HepG2 (cell line): ENCODE measurements around the gene DHH. TPM values are rescaled to one million over a fixed set of nuclear protein-coding genes. Genes with fewer than 3 reads are reported as not detected.

Source experiments
- ATAC-seq: fragments of 200-7000 bp; cut with Tn5 transposase; 3 replicates; pipeline ENCODE4 v1.9.1; 2020; ENCODE audit warnings: mild to moderate bottlenecking, moderate library complexity
- BruUV-seq: library from RNA; stranded (reverse); fragments of 400-500 nt; replicated peaks from 2 replicates; lab custom pipeline; 2021; lab: Mats Ljungman, UMichigan
- CTCF ChIA-PET: fragments of 300-600 bp; formaldehyde crosslinking; extraction: SDS; loops from one replicate; lab custom pipeline; 2021; ENCODE audit warnings: low total read pairs, inconsistent platforms, low intra/inter-chr PET ratio; lab: Yijun Ruan, JAX
- POLR2A ChIA-PET: fragments of 350-600 bp; sonication (Branson Sonifier 250); formaldehyde crosslinking; loops from one replicate; lab custom pipeline; 2020; ENCODE audit warnings: antibody characterized with exemption, inconsistent platforms; lab: Yijun Ruan, JAX
- DNase-seq: peaks from one replicate; pipeline ENCODE4 v3.0.0-alpha.2; 2015; ENCODE audit warnings: low spot score
- FAIRE-seq: peaks from 3 replicates; lab custom pipeline; 2011; peaks lifted over from hg19 to GRCh38; lab: Jason Lieb, UNC
- H2AFZ ChIP-seq: one replicate; pipeline ENCODE4 v1.6.1; 2011; ENCODE audit warnings: low read length, inconsistent platforms
- H3K27ac ChIP-seq: fragments of 300-600 bp; 3 replicates; pipeline ENCODE4 v1.8.0; 2011; ENCODE audit warnings: mixed run types, mild to moderate bottlenecking, mixed read lengths, low read length, inconsistent platforms; ENCODE audit not compliant: insufficient read depth; ENCODE audit errors: extremely low read length
- H3K27me3 ChIP-seq, 2 experiments: fragments of 200-600 bp in 1 of 2; 2 replicates in 1 of 2; 3 replicates in 1 of 2; pipeline versions ENCODE4 v1.6.0 to v1.8.0; 2011; ENCODE audit warnings: low read length in 2 of 2, mild to moderate bottlenecking in 2 of 2, moderate library complexity in 2 of 2, inconsistent platforms in 1 of 2; ENCODE audit not compliant: insufficient read depth in 2 of 2, control insufficient read depth in 1 of 2
- H3K36me3 ChIP-seq, 2 experiments: fragments of 200-600 bp in 1 of 2; replicated peaks in 1 of 2; 2 replicates in 1 of 2; 3 replicates in 1 of 2; pipeline versions ENCODE4 v1.5.1 to v1.8.0; 2011; ENCODE audit warnings: low read length in 2 of 2, inconsistent platforms in 1 of 2; ENCODE audit not compliant: insufficient read depth in 2 of 2, control insufficient read depth in 1 of 2
- H3K4me1 ChIP-seq: 2 replicates; pipeline ENCODE4 v1.5.1; 2012; ENCODE audit warnings: low read length, inconsistent platforms; ENCODE audit not compliant: insufficient read depth
- H3K4me2 ChIP-seq: 2 replicates; pipeline ENCODE4 v1.6.0; 2011; ENCODE audit warnings: low read depth, low read length, inconsistent platforms
- H3K4me3 ChIP-seq, 3 experiments: fragments of 200-600 bp in 1 of 3; sonication (generic), shearing (Covaris generic) in 1 of 3; replicated peaks in 1 of 3; 2 replicates each; pipeline ENCODE4 v1.5.1; 2011 to 2016; ENCODE audit warnings: low read length in 3 of 3, inconsistent platforms in 2 of 3, low read depth in 2 of 3, mild to moderate bottlenecking in 2 of 3, control low read depth in 1 of 3, mixed read lengths in 1 of 3; ENCODE audit not compliant: insufficient read depth in 1 of 3
- H3K79me2 ChIP-seq: one replicate; pipeline ENCODE4 v1.6.1; 2011; ENCODE audit warnings: low read length, inconsistent platforms; ENCODE audit not compliant: insufficient read depth
- H3K9ac ChIP-seq: 2 replicates; pipeline ENCODE4 v1.6.0; 2011; ENCODE audit warnings: mild to moderate bottlenecking, low read depth, low read length, inconsistent platforms; ENCODE audit not compliant: insufficient read depth
- H3K9me3 ChIP-seq: 2 replicates; pipeline ENCODE4 v1.5.1; 2012; ENCODE audit warnings: mild to moderate bottlenecking, low read length
- H4K20me1 ChIP-seq: 2 replicates; pipeline ENCODE4 v1.6.0; 2011; ENCODE audit warnings: inconsistent platforms, mild to moderate bottlenecking, low read length, moderate library complexity; ENCODE audit not compliant: insufficient read depth
- EEA1 ChIP-seq: sonication (generic); formaldehyde crosslinking; IDR thresholded peaks from 2 replicates; pipeline ENCODE4 v1.5.1; 2020; ENCODE audit warnings: mild to moderate bottlenecking, missing genetic modification reagents, borderline replicate concordance
- HMGA1 ChIP-seq: sonication (generic); formaldehyde crosslinking; conservative IDR thresholded peaks from 2 replicates; pipeline ENCODE4 v1.4.0; 2020; ENCODE audit warnings: missing genetic modification reagents
- HNRNPL ChIP-seq: fragments of 200-400 bp; formaldehyde crosslinking; IDR thresholded peaks from 2 replicates; pipeline ENCODE4 v1.6.1; 2017; ENCODE audit warnings: mild to moderate bottlenecking, low read depth, low read length
- KDM1A ChIP-seq: IDR thresholded peaks from 2 replicates; pipeline ENCODE4 v1.6.1; 2016; ENCODE audit warnings: missing compliant biosample characterization
- MAF1 ChIP-seq: sonication (generic); formaldehyde crosslinking; IDR thresholded peaks from 2 replicates; pipeline ENCODE4 v1.5.0; 2020; ENCODE audit warnings: missing genetic modification reagents, borderline replicate concordance
- NONO ChIP-seq, 2 experiments: fragments of 450-650 bp in 1 of 2; sonication (generic) in 1 of 2; formaldehyde crosslinking in 1 of 2; IDR thresholded peaks in 1 of 2; conservative IDR thresholded peaks in 1 of 2; 2 replicates each; pipeline versions ENCODE4 v1.6.1 to v1.8.0; 2017 to 2022; ENCODE audit warnings: mild to moderate bottlenecking in 1 of 2, missing genetic modification reagents in 1 of 2, moderate library complexity in 1 of 2
- RBFOX2 ChIP-seq: fragments of 200-400 bp; formaldehyde crosslinking; IDR thresholded peaks from 2 replicates; pipeline ENCODE4 v1.6.1; 2017; ENCODE audit warnings: low read depth, mild to moderate bottlenecking, low read length
- SSRP1 ChIP-seq: IDR thresholded peaks from 2 replicates; pipeline ENCODE4 v1.6.1; 2016; ENCODE audit warnings: control low read depth
- STAT5B ChIP-seq: sonication (generic); formaldehyde crosslinking; IDR thresholded peaks from 2 replicates; pipeline ENCODE4 v1.4.0; 2020; ENCODE audit warnings: missing genetic modification reagents
- SUZ12 ChIP-seq: fragments of 150-350 bp; IDR thresholded peaks from 2 replicates; pipeline ENCODE4 v1.6.1; 2014; ENCODE audit warnings: low read depth, low read length
- ZBTB20 ChIP-seq: sonication (generic); formaldehyde crosslinking; IDR thresholded peaks from 2 replicates; pipeline ENCODE4 v1.8.1; 2023; ENCODE audit warnings: missing genetic modification reagents, low read depth, mild to moderate bottlenecking, borderline replicate concordance
- ZEB1 ChIP-seq: IDR thresholded peaks from 2 replicates; pipeline ENCODE4 v1.6.1; 2012; ENCODE audit warnings: mild to moderate bottlenecking, low read depth, inconsistent platforms; ENCODE audit not compliant: insufficient replicate concordance
- ZFAT ChIP-seq: sonication (generic); formaldehyde crosslinking; conservative IDR thresholded peaks from 2 replicates; pipeline ENCODE4 v1.8.1; 2023; ENCODE audit warnings: missing genetic modification reagents, inconsistent platforms
- ZNF367 ChIP-seq: sonication (generic); formaldehyde crosslinking; IDR thresholded peaks from 2 replicates; pipeline ENCODE4 v1.4.0; 2020; ENCODE audit warnings: missing genetic modification reagents, borderline replicate concordance
- ZNF512 ChIP-seq: sonication (generic); formaldehyde crosslinking; IDR thresholded peaks from 2 replicates; pipeline ENCODE4 v1.4.0; 2020; ENCODE audit warnings: mild to moderate bottlenecking, missing genetic modification reagents
- ZNF572 ChIP-seq: sonication (generic); formaldehyde crosslinking; IDR thresholded peaks from 2 replicates; pipeline ENCODE4 v1.5.1; 2020; ENCODE audit warnings: mild to moderate bottlenecking, missing genetic modification reagents
- WGBS: methylation state at CpG from one replicate; pipeline ENCODE4 v1.1.6; 2017; ENCODE audit warnings: low lambda C conversion rate; 5-methylcytosine and 5-hydroxymethylcytosine counted together
- in situ Hi-C: cut with HindIII; loops from 2 replicates; pipeline ENCODE4 v1.10.0; 2017; ENCODE audit warnings: low pct_unique_long_range_greater_than_20kb; ENCODE audit not compliant: extremely low pct_ligation_motif_present
- intact Hi-C: fragments of 100-400 bp; cut with micrococcal nuclease; formaldehyde crosslinking; loops from one replicate; pipeline ENCODE4 v1.10.0; 2022; ENCODE audit not compliant: unreplicated experiment
- polyA plus RNA-seq, 8 experiments: library from polyadenylated mRNA; depleted of rRNA in 3 of 8; stranded (reverse) in 7 of 8; unstranded in 1 of 8; fragments of >200 nt; fragmentation: Illumina TruSeq in 4 of 8; extraction: Trizol in 4 of 8; gene quantifications; 2 replicates each; pipeline versions ENCODE4 v1.2.1 to v1.2.3, GENCODE V29; 2011 to 2016; ENCODE audit warnings: low read depth in 4 of 8, missing spikeins in 1 of 8, mixed read lengths in 1 of 8; ENCODE audit not compliant: insufficient read depth in 1 of 8
- total RNA-seq, 5 experiments: library from RNA; depleted of rRNA; stranded (reverse); fragments of >200 nt; fragmentation: Illumina TruSeq; extraction: Trizol; gene quantifications; 2 replicates each; pipeline ENCODE4 v1.2.3, GENCODE V29; 2016; ENCODE audit warnings: low read depth in 1 of 5
- TF ChIP-seq, protein P1 (sequence below): sonication (generic); formaldehyde crosslinking; IDR thresholded peaks from 2 replicates; pipeline ENCODE4 v1.4.0; 2020; ENCODE audit warnings: mild to moderate bottlenecking, missing genetic modification reagents
- TF ChIP-seq, protein P2 (sequence below): sonication (generic); formaldehyde crosslinking; IDR thresholded peaks from 2 replicates; pipeline ENCODE4 v1.4.0; 2020; ENCODE audit warnings: missing genetic modification reagents

The DHH gene
- total and polyA plus RNA-seq, 2 of the 13 experiments (the other 11 are each of a cell fraction or from before 2014, with no cell fraction given), result not detected

DNA sequence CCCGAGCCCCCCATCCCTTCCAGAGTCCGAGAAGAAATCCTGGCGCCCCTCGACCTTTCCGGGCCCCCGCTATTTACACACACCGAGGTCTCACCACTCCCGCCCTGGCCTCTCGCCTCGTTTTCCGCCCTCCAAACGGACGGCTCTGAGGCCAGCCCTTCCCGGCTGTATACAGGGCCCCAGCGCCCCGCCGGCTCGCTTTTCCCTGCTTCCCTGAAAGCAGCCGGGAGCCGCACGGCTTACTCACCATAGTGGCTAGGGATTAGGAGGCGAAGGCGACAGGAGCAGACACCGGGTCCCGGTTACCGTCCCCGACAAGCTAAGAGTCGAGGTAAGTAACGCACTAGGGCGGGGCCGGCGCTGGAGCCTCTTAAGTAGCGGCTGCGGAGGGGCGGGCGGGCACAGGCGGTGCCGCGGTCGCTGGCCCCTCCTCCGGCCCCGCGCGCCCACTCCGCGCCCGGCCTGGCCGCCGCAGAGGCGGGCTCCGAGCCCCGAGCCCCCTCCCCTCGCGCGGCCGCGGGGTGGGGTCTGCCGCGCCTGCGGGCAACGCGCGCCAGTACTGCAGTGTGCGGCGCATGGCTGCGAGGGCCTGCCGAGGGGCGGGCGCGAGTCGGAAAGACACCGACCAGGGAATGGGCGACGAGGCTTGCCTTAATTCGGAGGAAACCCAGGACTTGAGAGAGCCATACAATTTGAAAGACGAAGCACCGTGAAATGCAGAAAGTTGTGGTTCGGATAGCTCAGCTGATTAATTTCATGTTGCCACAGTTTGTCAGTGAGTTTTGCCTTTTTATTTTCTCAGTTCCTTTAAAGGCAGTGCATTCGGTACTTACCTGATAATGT, 36.7 kb upstream of the DHH start, which contains the start of gene TUBA1B:
Gene TUBA1B (minus strand): TSS at position 345 of the 843 bp plus-strand sequence. CDS start 95 bp downstream, at position 250.
- H4K20me1 ChIP-seq, result peaks cover 17% of the 10 kb centered on the region
- peaks cover 7 to 23% of the 10 kb centered on the region in 2 experiments for H3K36me3 ChIP-seq
- no peaks in the 10 kb centered on the region for H3K27me3 ChIP-seq
- WGBS, result 1% methylated on average over 28 of the region's 79 CpGs
- H3K9me3 ChIP-seq, result no peaks in the 10 kb centered on the region
- H3K27ac ChIP-seq, result peak within 1 kb of the TSS; percentile 96
- H3K4me3 ChIP-seq, result peak within 1 kb of the TSS; percentile 72 to 94 (median 82)
- CTCF ChIA-PET, result interaction anchor here (2.0 kb wide), 1 partner anchor 43 kb away, joined by 8 read pairs; no protein-coding TSS in a partner anchor
- peak; percentile 65 for DNase-seq
- POLR2A ChIA-PET, result interaction anchor here (0.5 to 4.0 kb wide), 35 partner anchors 8 to 979 kb away, joined by 3 to 57 read pairs (median 3); partner anchors contain the start of genes DDX23, LMBR1L, RHEBL1 and RND1
- no TSS peak for BruUV-seq
- peak; percentile 87 for ATAC-seq
- H2AFZ ChIP-seq, result peak within 1 kb of the TSS; percentile 81
- H3K9ac ChIP-seq, result peak within 1 kb of the TSS; percentile 94
- intact Hi-C loops (loop anchor here (1.0 to 5.0 kb wide), 2 partner anchors 104 to 114 kb away; partner anchors contain the start of gene PRKAG1), in situ Hi-C loops (no loop called here)
- FAIRE-seq, result no peak
- H3K4me1 ChIP-seq, result peaks cover 45% of the 10 kb centered on the region
- H3K4me2 ChIP-seq, result peak within 1 kb of the TSS; percentile 91
- H3K79me2 ChIP-seq, result peaks cover 19% of the 10 kb centered on the region
- TF ChIP-seq, protein P1, sequence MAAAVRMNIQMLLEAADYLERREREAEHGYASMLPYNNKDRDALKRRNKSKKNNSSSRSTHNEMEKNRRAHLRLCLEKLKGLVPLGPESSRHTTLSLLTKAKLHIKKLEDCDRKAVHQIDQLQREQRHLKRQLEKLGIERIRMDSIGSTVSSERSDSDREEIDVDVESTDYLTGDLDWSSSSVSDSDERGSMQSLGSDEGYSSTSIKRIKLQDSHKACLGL (CRISPR knock-in tag), result peak; percentile 44; the same call in 1 of the 2 replicates
- TF ChIP-seq, protein P2, sequence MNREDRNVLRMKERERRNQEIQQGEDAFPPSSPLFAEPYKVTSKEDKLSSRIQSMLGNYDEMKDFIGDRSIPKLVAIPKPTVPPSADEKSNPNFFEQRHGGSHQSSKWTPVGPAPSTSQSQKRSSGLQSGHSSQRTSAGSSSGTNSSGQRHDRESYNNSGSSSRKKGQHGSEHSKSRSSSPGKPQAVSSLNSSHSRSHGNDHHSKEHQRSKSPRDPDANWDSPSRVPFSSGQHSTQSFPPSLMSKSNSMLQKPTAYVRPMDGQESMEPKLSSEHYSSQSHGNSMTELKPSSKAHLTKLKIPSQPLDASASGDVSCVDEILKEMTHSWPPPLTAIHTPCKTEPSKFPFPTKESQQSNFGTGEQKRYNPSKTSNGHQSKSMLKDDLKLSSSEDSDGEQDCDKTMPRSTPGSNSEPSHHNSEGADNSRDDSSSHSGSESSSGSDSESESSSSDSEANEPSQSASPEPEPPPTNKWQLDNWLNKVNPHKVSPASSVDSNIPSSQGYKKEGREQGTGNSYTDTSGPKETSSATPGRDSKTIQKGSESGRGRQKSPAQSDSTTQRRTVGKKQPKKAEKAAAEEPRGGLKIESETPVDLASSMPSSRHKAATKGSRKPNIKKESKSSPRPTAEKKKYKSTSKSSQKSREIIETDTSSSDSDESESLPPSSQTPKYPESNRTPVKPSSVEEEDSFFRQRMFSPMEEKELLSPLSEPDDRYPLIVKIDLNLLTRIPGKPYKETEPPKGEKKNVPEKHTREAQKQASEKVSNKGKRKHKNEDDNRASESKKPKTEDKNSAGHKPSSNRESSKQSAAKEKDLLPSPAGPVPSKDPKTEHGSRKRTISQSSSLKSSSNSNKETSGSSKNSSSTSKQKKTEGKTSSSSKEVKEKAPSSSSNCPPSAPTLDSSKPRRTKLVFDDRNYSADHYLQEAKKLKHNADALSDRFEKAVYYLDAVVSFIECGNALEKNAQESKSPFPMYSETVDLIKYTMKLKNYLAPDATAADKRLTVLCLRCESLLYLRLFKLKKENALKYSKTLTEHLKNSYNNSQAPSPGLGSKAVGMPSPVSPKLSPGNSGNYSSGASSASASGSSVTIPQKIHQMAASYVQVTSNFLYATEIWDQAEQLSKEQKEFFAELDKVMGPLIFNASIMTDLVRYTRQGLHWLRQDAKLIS (CRISPR knock-in tag), result 0 out of 2 replicates have a peak, but pooled peaks have one; percentile 20
- TF ChIP-seq ZNF572 (CRISPR knock-in tag) (peak; percentile 12; the same call in 1 of the 2 replicates), HMGA1 (CRISPR knock-in tag) (no peak), RBFOX2 (peak; percentile 89), SSRP1 (no peak), EEA1 (CRISPR knock-in tag) (no peak), ZNF367 (CRISPR knock-in tag) (no peak; the same call in 1 of the 2 replicates), HNRNPL (peak; percentile 86), KDM1A (CRISPR knock-in tag) (no peak), SUZ12 (no peak), ZNF512 (CRISPR knock-in tag) (no peak), ZBTB20 (CRISPR knock-in tag) (peak; percentile 5; the same call in 1 of the 2 replicates), ZEB1 (no peak), MAF1 (peak; percentile 15; the same call in 1 of the 2 replicates), STAT5B (no peak), ZFAT (CRISPR knock-in tag) (no peak), NONO (IDR thresholded peaks at IDR 0.05) (no peak), NONO (CRISPR knock-in tag; conservative IDR thresholded peaks at IDR 0.05) (no peak; the same call in 1 of the 2 replicates)
